KOPT-K1 (cell line): ENCODE results near the gene SH3PXD2A.

Experiments
- H3K27ac ChIP-seq: fragments of 200-600 bp; sonication (generic); 2 replicates; pipeline ENCODE4 v1.5.1; 2016; ENCODE audit warnings: antibody characterized with exemption, mild to moderate bottlenecking, low read depth, low read length; ENCODE audit not compliant: poor library complexity, severe bottlenecking
- H3K36me3 ChIP-seq: fragments of 200-600 bp; sonication (generic); 2 replicates; pipeline ENCODE4 v1.5.1; 2017; ENCODE audit warnings: antibody characterized with exemption, mild to moderate bottlenecking, low read length, moderate library complexity; ENCODE audit not compliant: insufficient read depth
- H3K9me3 ChIP-seq: fragments of 200-600 bp; sonication (generic); 2 replicates; pipeline ENCODE4 v1.5.1; 2017; ENCODE audit warnings: antibody characterized with exemption, low read length, mild to moderate bottlenecking; ENCODE audit not compliant: insufficient read depth, poor library complexity, severe bottlenecking

The SH3PXD2A gene

DNA sequence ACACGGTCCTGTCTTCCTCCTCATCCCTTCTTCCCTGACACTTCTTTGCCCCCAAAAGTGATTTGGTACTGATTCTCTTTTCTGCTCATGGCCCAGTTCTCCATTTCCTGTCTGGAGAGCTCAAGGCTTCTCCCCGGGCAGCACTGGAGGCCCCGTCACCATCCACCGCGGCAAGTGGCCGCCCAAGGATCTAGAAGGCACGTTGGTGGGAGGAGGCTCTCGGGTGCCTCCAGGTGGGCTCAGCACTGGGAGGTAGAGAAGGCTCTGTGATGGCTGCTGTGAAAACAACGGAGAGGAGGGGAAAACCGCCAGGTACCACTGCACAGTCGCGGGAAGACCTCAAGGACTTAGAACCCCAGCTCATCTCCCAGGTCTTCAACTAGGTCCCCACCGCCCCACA is 227.5 kb downstream of the SH3PXD2A start:
- H3K36me3 ChIP-seq = peaks cover 25% of the 10 kb centered on the region; the same call in 1 of the 2 replicates
- H3K27ac ChIP-seq = no peak overlapping the region
- H3K9me3 ChIP-seq = no peaks in the 10 kb centered on the region

- Histone ChIP-seq H3K9me3 (no peaks in the 10 kb centered on the region), H3K27ac (no peak overlapping the region), H3K36me3 (peaks cover 31% of the 10 kb centered on the region; the same call in 1 of the 2 replicates)
Observed at GRCh38 chr10:103627111-103627892, 228.1 kb downstream of the SH3PXD2A start.

- Histone ChIP-seq H3K36me3 (peaks cover 40% of the 10 kb centered on the region; the same call in 1 of the 2 replicates), H3K9me3 (no peaks in the 10 kb centered on the region), H3K27ac (no peak overlapping the region)
Observed at GRCh38 chr10:103626178-103626577, 229.2 kb downstream of the SH3PXD2A start.

GRCh38 chr10:103622935-103623574 is 232.3 kb downstream of the SH3PXD2A start:
- Histone ChIP-seq H3K27ac (no peak overlapping the region), H3K36me3 (peaks cover 47% of the 10 kb centered on the region; the same call in 1 of the 2 replicates), H3K9me3 (no peaks in the 10 kb centered on the region)

DNA sequence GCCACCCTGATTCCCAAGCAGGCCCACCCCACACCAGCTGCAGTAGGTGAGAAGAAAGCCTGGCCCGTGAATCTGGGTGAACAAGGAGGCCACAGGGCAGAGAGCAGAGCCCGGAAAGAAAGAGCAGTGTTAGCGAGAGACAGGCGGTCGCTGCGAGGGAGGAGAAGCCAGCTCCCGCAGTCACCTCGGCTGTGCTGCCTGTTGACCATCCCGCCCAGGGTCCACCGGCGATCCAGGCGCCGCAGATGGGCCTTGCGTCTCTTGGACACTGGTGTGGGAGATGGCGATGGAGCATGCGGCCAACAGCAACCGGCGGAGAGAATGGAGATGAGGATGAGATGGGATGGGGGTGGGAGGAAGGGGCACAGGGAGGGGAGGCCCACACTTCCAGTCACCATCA is 233.1 kb downstream of the SH3PXD2A start:
- Histone ChIP-seq H3K36me3 (peaks cover 47% of the 10 kb centered on the region; the same call in 1 of the 2 replicates), H3K27ac (no peak overlapping the region)

GRCh38 chr10:103621783-103622125 is 233.6 kb downstream of the SH3PXD2A start:
- Histone ChIP-seq H3K9me3 (no peaks in the 10 kb centered on the region), H3K27ac (no peak overlapping the region), H3K36me3 (peaks cover 47% of the 10 kb centered on the region; the same call in 1 of the 2 replicates)

More for the DNA sequence above, 233.1 kb downstream of the SH3PXD2A start:
- no peaks in the 10 kb centered on the region for H3K9me3 ChIP-seq

DNA sequence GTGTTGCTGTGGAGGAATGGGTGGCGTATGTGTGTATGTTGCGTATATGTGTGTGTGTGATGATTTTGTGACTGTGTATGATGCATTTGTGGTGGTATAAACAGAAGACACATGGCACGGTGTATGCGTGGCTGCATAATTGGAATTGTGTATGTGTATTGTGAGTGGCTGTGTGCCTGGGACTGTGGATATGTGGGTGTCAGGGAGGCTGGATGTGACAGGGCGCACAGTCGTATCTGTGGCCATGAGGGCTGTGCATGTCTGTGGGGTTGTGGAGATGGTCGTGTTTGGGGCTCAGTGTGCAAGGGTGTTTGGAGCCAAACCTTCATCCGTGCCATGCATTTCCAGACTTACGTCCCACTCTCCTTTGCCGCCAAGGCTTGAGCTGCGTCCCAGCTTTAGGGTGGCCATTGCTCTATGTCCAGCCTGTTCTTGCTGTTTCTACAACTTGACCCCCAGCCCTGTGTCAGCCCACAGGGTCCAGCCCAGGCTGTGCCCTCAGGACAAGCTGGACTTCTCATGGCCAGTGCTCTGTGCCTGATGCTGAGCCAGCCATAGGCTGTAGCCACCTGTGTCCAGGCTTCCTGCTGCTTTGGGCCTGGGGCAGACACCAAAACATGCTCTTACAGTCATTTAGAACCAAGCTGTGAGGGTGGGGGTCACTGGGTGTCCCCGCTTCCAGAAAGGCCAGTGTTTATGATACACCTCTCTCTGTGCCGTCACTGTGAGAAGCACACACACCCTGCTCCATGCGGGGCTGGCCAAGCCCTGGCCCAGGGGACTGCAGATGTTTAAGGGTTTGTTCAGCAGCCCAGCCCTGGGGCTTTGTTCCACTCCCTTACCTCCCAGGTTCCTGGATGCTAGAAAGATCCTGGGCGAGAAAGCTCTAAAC is 234.2 kb downstream of the SH3PXD2A start:
- Histone ChIP-seq H3K9me3 (no peaks in the 10 kb centered on the region), H3K27ac (no peak overlapping the region), H3K36me3 (peaks cover 51% of the 10 kb centered on the region; the same call in 1 of the 2 replicates)

DNA sequence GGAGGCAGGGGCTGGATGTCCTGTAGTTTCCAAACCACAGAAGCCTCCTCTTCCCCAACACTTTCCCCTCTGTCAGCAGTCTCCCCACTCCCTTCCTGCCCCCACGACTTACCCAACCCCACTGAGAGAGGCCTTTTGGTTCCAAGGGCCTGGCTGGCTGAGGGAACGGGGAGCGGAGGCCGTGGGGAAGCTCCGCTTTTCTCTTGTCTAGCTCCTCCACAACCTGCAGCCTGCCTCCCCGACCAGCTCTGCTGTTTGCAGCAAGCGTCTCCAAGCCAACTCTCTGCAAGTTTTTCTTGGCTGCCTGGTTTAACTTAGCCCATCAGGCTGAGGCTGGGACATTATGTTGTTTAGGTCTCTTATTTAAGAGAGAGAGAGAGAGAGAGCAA is 235.0 kb downstream of the SH3PXD2A start:
- H3K9me3 ChIP-seq = no peaks in the 10 kb centered on the region
- no peak overlapping the region for H3K27ac ChIP-seq
- peaks cover 51% of the 10 kb centered on the region; the same call in 1 of the 2 replicates for H3K36me3 ChIP-seq

DNA sequence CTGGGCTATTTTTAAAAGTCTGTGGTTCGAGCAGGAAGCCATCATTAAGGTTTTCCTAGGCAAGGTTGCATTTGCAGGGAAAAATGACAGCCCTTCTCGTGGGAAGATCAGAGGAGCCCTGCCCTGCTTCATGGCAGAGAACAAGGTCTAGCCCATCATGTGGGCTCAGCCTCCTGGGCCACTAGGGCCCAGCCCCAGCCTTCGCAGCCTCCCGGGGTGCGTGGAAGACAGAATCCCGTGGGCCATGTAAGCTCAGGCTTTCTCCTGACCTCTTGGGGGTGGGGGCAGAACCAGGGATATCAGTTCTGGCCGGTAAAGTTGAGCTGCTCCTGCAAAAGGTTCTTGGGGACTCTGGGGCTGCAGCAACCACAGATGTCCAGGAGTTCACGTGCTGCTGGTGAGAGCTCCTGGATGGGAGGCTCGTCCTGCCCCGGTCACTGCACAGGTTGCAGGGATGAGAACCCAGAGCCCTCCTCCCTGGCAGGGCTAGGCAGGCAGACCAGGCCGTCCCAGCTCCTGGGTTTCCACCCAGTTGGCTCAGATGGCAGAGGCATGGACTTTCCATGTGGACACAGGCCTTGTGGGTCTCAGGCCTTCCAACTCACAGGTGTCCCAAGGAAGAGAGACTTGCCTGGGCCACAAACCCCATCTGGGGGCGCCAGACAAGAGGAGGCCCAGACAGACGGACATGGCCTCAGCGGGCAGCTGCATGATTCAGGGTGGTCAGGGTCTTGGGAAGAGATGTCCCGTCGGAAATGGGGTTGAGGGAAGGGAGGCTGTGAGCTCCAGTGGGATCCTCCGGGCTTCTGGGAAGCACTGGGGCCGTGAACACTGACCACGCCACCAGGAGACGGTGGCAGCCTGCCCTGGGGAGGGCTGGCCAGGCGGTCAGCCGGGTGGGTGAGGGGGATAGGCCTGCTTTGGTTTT is 235.7 kb downstream of the SH3PXD2A start:
- peaks cover 44% of the 10 kb centered on the region; the same call in 1 of the 2 replicates for H3K36me3 ChIP-seq
- H3K27ac ChIP-seq = no peak overlapping the region

DNA sequence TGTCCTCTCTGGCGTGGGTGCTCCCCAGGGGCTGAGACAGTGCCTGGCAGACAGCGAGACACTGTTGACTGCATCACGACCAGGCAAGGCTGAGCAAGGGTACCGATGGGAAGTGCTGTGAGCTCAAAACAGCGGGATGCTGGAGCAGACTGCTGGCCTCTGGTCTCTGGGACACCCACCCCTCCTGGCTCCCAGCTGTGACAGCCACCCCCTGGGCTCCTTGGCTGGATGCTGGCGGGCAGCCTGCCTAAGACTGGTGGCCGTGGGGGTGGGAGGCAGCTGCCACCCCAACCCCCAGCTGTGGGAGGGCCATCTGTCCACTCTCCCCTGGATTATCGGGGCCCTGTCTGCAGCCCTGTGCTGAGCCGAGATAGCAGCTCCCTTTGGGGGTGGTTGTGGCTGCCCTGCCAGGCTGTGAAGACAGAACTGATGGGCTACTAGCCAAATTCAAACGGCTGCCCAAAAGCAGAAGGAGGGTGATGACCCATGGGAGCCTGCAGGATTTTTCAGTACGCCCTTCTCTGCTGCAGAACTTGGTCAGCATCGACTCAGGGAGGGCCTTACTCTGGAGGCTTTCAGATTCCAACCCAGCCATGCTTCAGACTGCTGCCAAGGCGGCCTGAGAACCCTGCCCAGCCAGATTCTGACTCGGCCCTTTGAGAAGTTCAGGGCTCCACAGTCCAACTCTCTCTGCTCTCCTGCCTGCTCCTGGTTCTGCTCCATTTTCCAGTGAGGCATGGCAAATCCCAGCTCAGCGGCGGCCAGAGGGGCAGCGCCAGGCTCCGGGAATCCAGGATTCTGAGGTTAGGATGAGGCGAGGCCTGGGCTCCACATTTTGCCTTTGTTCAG is 236.6 kb downstream of the SH3PXD2A start:
- H3K27ac ChIP-seq = no peak overlapping the region
- H3K36me3 ChIP-seq = peaks cover 41% of the 10 kb centered on the region; the same call in 1 of the 2 replicates
- no peaks in the 10 kb centered on the region for H3K9me3 ChIP-seq

More for the DNA sequence above, 235.7 kb downstream of the SH3PXD2A start:
- H3K9me3 ChIP-seq = no peaks in the 10 kb centered on the region

DNA sequence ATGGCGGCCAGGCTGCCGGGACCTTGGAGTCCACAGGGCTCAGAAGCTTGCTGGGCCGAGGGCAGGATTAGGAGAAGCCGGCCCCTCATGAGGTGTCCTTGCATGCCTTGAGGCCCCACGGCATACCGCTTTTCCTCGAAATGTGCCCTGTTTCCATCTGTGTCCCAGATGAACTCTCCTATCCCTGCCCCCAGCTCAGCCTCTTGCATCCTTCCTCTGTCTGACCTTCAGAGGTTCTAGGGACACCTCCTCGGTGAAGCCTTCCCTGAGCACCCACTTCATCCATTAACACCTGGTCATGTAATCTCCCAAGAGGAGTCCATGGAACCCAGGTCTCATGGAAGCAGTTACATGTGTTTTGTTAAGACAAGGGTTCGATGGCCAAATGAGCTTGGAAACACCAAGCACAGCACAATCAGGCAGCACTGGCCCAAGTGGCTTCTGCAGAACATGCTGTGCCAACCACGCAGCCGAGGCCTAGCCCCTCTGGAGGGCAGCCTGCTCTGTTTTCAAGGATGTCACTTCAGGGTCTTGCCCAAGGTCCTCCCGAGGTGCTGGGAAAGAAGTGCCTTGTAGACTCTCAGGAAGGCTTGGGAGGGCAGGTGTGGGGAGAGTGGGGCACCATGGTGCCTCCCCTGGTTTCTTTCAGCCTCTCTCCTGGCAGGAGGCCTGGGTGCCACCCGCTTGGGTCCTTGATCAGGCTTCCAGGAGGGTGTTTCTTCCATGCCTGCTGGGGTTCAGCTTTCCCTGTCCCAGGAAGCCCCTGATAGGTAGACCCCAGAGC is 237.6 kb downstream of the SH3PXD2A start:
- Histone ChIP-seq H3K36me3 (peaks cover 38% of the 10 kb centered on the region; the same call in 1 of the 2 replicates), H3K9me3 (no peaks in the 10 kb centered on the region), H3K27ac (no peak overlapping the region)

DNA sequence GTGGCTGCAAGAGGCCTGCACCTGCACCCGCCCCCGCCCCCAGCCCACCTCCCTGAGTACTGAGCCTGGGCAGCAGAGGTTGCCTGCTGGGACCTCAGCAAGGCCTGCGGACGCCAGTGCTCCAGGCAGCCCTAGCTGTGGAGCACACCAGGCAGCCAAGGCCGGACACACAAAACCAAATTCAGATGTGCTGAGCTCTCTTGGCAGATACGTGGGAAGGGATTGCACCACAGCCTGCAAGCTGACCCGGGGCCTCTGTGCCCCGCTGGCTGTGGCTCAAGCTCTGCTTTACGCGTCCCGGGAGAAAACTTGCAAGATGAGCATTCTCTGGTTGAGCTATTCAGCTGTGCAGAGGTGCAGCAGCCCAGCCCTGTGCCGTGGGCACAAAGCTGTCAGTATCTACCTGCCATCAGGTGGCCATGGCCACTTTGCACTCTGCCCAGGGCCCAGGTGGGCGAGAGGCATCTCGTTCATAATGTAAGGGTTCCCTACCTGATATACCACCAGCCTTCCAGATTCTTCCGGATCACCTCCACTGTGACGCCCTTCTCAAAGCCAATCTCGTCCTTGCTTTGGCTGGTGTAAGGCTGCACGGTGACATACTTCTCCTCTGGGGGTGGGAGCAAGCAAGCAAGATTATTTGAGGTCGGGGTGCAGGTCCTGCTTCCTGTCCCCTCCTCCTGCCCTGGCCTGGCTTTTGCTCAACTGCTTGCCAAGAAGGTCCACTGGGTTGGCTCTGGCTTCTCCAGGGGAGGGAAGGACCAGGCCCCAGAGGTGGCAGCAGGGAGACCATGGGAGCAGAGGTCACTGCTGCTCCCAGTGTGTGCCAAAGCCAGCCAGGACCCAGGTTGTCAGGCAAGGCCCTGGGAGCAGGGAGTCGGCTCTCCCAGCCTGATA is 238.4 kb downstream of the SH3PXD2A start:
- no peak overlapping the region for H3K27ac ChIP-seq
- no peaks in the 10 kb centered on the region for H3K9me3 ChIP-seq
- peaks cover 38% of the 10 kb centered on the region; the same call in 1 of the 2 replicates for H3K36me3 ChIP-seq
